WTC11 (cell line): ENCODE measurements around the gene TRIM50. TPM values are rescaled to one million over a fixed set of nuclear protein-coding genes. Genes with fewer than 3 reads are reported as not detected.

Experiments
- ATAC-seq: fragments of 200-7000 bp; cut with Tn5 transposase; 2 replicates; pipeline ENCODE4 v1.10.0; 2021; ENCODE audit warnings: mild to moderate bottlenecking, moderate library complexity
- CTCF ChIA-PET: fragments of 300-600 bp; sonication (Branson Sonifier 250); formaldehyde crosslinking; loops from one replicate; lab custom pipeline; 2021; ENCODE audit warnings: antibody characterized with exemption; lab: Charles Lee
- POLR2A ChIA-PET: fragments of 350-600 bp; sonication (Branson Sonifier 250); formaldehyde crosslinking; loops from one replicate; lab custom pipeline; 2021; ENCODE audit warnings: antibody characterized with exemption; lab: Charles Lee
- DNase-seq: peaks from one replicate; pipeline ENCODE4 v3.0.0; 2021; ENCODE audit warnings: low spot score
- H3K27ac Mint-ChIP-seq: 2 replicates; pipeline ENCODE4 v1.8.0; 2021; ENCODE audit warnings: mixed read lengths
- H3K27me3 Mint-ChIP-seq: 2 replicates; pipeline ENCODE4 v1.8.0; 2021; ENCODE audit warnings: low read depth, mild to moderate bottlenecking, moderate library complexity, mixed read lengths
- H3K36me3 Mint-ChIP-seq: 2 replicates; pipeline ENCODE4 v1.8.0; 2021; ENCODE audit warnings: mixed read lengths
- H3K4me1 Mint-ChIP-seq: 2 replicates; pipeline ENCODE4 v1.8.0; 2022; ENCODE audit warnings: mixed read lengths
- H3K4me3 Mint-ChIP-seq: 2 replicates; pipeline ENCODE4 v1.8.0; 2021; ENCODE audit warnings: mild to moderate bottlenecking, moderate library complexity, mixed read lengths
- H3K9me3 Mint-ChIP-seq: 2 replicates; pipeline ENCODE4 v1.8.0; 2021; ENCODE audit warnings: mixed read lengths
- ATF2 ChIP-seq: sonication (generic); formaldehyde crosslinking; IDR thresholded peaks from 2 replicates; pipeline ENCODE4 v1.8.1; 2022; ENCODE audit warnings: low read depth, missing genetic modification reagents, borderline replicate concordance
- CREM ChIP-seq: sonication (generic); formaldehyde crosslinking; IDR thresholded peaks from 2 replicates; pipeline ENCODE4 v1.8.1; 2022; ENCODE audit warnings: mild to moderate bottlenecking, missing genetic modification reagents, moderate library complexity
- ERG ChIP-seq: fragments of 250-450 bp; sonication (Bioruptor Pico); IDR thresholded peaks from 2 replicates; pipeline ENCODE4 v1.8.0; 2021; ENCODE audit warnings: mild to moderate bottlenecking
- ESRRA ChIP-seq: sonication (generic); formaldehyde crosslinking; IDR thresholded peaks from 2 replicates; pipeline ENCODE4 v1.8.1; 2022; ENCODE audit warnings: mild to moderate bottlenecking, missing genetic modification reagents, borderline replicate concordance
- ETV6 ChIP-seq: sonication (generic); formaldehyde crosslinking; IDR thresholded peaks from 2 replicates; pipeline ENCODE4 v1.8.1; 2022; ENCODE audit warnings: mild to moderate bottlenecking, missing genetic modification reagents
- FOXP4 ChIP-seq: sonication (generic); formaldehyde crosslinking; IDR thresholded peaks from 2 replicates; pipeline ENCODE4 v1.8.0; 2022; ENCODE audit warnings: mild to moderate bottlenecking, missing genetic modification reagents
- MYBL2 ChIP-seq: sonication (generic); formaldehyde crosslinking; IDR thresholded peaks from 2 replicates; pipeline ENCODE4 v1.8.1; 2023; ENCODE audit warnings: mild to moderate bottlenecking, moderate library complexity, missing genetic modification reagents
- NFATC4 ChIP-seq: fragments of 250-450 bp; sonication (Bioruptor Pico); IDR thresholded peaks from 2 replicates; pipeline ENCODE4 v1.9.0; 2021; ENCODE audit warnings: mild to moderate bottlenecking
- NR1H2 ChIP-seq: sonication (generic); formaldehyde crosslinking; IDR thresholded peaks from 2 replicates; pipeline ENCODE4 v1.9.0; 2021; ENCODE audit warnings: mild to moderate bottlenecking, moderate library complexity, missing genetic modification reagents
- PRDM15 ChIP-seq: sonication (generic); formaldehyde crosslinking; IDR thresholded peaks from 2 replicates; pipeline ENCODE4 v1.8.0; 2022; ENCODE audit warnings: missing genetic modification reagents
- RELA ChIP-seq: sonication (generic); formaldehyde crosslinking; IDR thresholded peaks from 2 replicates; pipeline ENCODE4 v1.8.1; 2022; ENCODE audit warnings: missing genetic modification reagents, mild to moderate bottlenecking, borderline replicate concordance
- TCF7 ChIP-seq: sonication (generic); formaldehyde crosslinking; IDR thresholded peaks from 2 replicates; pipeline ENCODE4 v1.8.0; 2022; ENCODE audit warnings: mild to moderate bottlenecking, low read depth, missing genetic modification reagents, moderate library complexity
- USF1 ChIP-seq: sonication (generic); formaldehyde crosslinking; IDR thresholded peaks from 2 replicates; pipeline ENCODE4 v1.8.0; 2022; ENCODE audit warnings: mild to moderate bottlenecking, missing genetic modification reagents
- ZNF121 ChIP-seq: sonication (generic); formaldehyde crosslinking; IDR thresholded peaks from 2 replicates; pipeline ENCODE4 v1.8.0; 2023; ENCODE audit warnings: missing genetic modification reagents
- ZNF263 ChIP-seq: sonication (generic); formaldehyde crosslinking; IDR thresholded peaks from 2 replicates; pipeline ENCODE4 v1.8.1; 2022; ENCODE audit warnings: low read depth, mild to moderate bottlenecking, moderate library complexity, missing genetic modification reagents
- total RNA-seq: library from RNA; stranded (reverse); gene quantifications from 3 replicates; pipeline ENCODE4 v1.2.3, GENCODE V29; 2021
- TF ChIP-seq, protein P1 (sequence below): fragments of 250-450 bp; sonication (Bioruptor Pico); IDR thresholded peaks from 2 replicates; pipeline ENCODE4 v1.9.0; 2021; ENCODE audit warnings: mild to moderate bottlenecking
- TF ChIP-seq, protein P2 (sequence below): fragments of 250-450 bp; sonication (Bioruptor Pico); IDR thresholded peaks from 2 replicates; pipeline ENCODE4 v1.9.0; 2021; ENCODE audit warnings: moderate library complexity, mild to moderate bottlenecking, inconsistent platforms, borderline replicate concordance
- TF ChIP-seq, protein P3 (sequence below): sonication (generic); formaldehyde crosslinking; IDR thresholded peaks from 2 replicates; pipeline ENCODE4 v1.8.1; 2022; ENCODE audit warnings: mild to moderate bottlenecking, missing genetic modification reagents, moderate library complexity, borderline replicate concordance

The TRIM50 gene
- total RNA-seq, 1 experiment from 2014 or later: 0.15 TPM

DNA sequence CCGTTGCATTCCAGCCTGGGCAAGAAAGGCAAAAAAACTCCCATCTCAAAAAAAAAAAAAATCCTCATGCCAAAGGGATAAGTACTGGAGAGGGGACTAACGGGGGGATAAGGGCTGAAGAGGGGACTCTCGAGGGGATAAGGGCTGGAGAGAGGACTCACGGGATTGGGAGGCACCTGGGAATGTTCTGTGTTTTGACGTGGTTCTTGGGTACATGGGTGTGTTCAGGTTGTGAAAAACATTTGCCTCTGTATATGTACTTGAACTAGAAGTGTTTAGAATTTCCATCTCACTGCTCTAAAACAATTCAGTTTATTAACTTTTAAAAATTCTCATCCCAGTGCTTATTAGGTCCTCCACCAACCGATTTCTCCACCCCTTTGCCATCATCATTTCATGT is 4.6 kb upstream of the TRIM50 start (continued):
- TF ChIP-seq FOXP4 (no peak), ZNF263 (CRISPR knock-in tag) (no peak), MYBL2 (no peak), CREM (CRISPR knock-in tag) (no peak)

DNA sequence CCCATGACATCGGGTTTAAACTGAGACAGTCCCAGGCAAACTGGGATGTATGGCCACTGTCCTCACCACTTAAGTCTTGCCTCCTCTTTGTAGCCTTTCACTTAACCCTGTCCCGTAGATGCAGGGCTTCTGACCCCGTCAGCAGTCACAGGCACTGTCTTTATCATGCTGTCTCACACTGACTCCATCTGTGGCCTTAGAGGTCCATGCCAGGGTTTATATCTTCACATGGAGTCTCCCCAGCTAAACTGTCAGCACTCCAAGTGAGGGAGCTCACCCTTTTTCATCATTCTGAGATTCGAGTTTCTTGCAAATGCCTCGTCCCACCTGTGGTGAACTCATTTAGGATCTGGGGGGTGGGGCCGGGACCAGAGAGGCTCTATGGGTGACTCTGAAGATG is 2.9 kb upstream of the TRIM50 start:
- Mint-ChIP-seq H3K4me3 (no peak overlapping the region), H3K27ac (no peak overlapping the region), H3K36me3 (no peaks in the 10 kb centered on the region), H3K27me3 (no peaks in the 10 kb centered on the region; the same call in 1 of the 2 replicates), H3K9me3 (no peaks in the 10 kb centered on the region), H3K4me1 (peaks cover 16% of the 10 kb centered on the region)
- ChIA-PET CTCF (interaction anchor here (0.8 to 1.3 kb wide), 4 partner anchors 8 to 14 kb away, joined by 3 to 5 read pairs (median 4); no protein-coding TSS in a partner anchor), POLR2A (no interaction called here)
- ATAC-seq (no peak), DNase-seq (no peak)
- TF ChIP-seq PRDM15 (CRISPR knock-in tag) (peak; percentile 76), ESRRA (CRISPR knock-in tag) (no peak), ERG (CRISPR knock-in tag) (no peak), TCF7 (CRISPR knock-in tag) (no peak)
- TF ChIP-seq, protein P1, sequence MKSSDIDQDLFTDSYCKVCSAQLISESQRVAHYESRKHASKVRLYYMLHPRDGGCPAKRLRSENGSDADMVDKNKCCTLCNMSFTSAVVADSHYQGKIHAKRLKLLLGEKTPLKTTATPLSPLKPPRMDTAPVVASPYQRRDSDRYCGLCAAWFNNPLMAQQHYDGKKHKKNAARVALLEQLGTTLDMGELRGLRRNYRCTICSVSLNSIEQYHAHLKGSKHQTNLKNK (CRISPR knock-in tag): no peak
- TF ChIP-seq, protein P2, sequence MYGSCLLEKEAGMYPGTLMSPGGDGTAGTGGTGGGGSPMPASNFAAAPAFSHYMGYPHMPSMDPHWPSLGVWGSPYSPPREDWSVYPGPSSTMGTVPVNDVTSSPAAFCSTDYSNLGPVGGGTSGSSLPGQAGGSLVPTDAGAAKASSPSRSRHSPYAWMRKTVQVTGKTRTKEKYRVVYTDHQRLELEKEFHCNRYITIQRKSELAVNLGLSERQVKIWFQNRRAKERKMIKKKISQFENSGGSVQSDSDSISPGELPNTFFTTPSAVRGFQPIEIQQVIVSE: no peak

- Mint-ChIP-seq H3K27me3 (no peaks in the 10 kb centered on the region; the same call in 1 of the 2 replicates), H3K36me3 (no peaks in the 10 kb centered on the region), H3K9me3 (no peaks in the 10 kb centered on the region), H3K27ac (no peak overlapping the region), H3K4me1 (peaks cover 16% of the 10 kb centered on the region), H3K4me3 (no peak overlapping the region)
- POLR2A ChIA-PET: no interaction called here
- ATAC-seq: no peak
- CTCF ChIA-PET: interaction anchor here (1.2 to 1.3 kb wide), 2 partner anchors 11 to 14 kb away, joined by 4 to 5 read pairs; no protein-coding TSS in a partner anchor
- no peak for DNase-seq
- TF ChIP-seq ETV6 (CRISPR knock-in tag): no peak
- TF ChIP-seq RELA (CRISPR knock-in tag): no peak
- no peak for TF ChIP-seq USF1 (CRISPR knock-in tag)
- no peak for TF ChIP-seq ATF2
- TF ChIP-seq, protein P3, sequence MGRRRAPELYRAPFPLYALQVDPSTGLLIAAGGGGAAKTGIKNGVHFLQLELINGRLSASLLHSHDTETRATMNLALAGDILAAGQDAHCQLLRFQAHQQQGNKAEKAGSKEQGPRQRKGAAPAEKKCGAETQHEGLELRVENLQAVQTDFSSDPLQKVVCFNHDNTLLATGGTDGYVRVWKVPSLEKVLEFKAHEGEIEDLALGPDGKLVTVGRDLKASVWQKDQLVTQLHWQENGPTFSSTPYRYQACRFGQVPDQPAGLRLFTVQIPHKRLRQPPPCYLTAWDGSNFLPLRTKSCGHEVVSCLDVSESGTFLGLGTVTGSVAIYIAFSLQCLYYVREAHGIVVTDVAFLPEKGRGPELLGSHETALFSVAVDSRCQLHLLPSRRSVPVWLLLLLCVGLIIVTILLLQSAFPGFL (CRISPR knock-in tag): no peak
- TF ChIP-seq ZNF121 (CRISPR knock-in tag): no peak
- TF ChIP-seq NFATC4 (CRISPR knock-in tag): no peak
- no peak for TF ChIP-seq ESRRA (CRISPR knock-in tag)
- no peak for TF ChIP-seq NR1H2 (CRISPR knock-in tag)
Measured at GRCh38 chr7:73329861-73330581, 2.1 kb upstream of the TRIM50 start.
